GM13976 (cell line): ENCODE data around the gene KIFC1.

ENCODE experiments used
- DNase-seq: peaks from one replicate; pipeline ENCODE4 v3.0.0; 2012; ENCODE audit warnings: low spot score
- in situ Hi-C: fragments of 300-500 bp; cut with MboI; formaldehyde crosslinking; loops from one replicate; pipeline ENCODE4 v1.12.0; 2022; ENCODE audit warnings: low sequenced_read_pairs, mixed read lengths, inconsistent platforms; ENCODE audit not compliant: unreplicated experiment
- TF ChIP-seq, protein P1 (sequence below): IDR thresholded peaks from 2 replicates; pipeline ENCODE4 v1.5.1; 2012; ENCODE audit warnings: borderline replicate concordance, mild to moderate bottlenecking; ENCODE audit not compliant: insufficient read depth; ENCODE audit errors: extremely low read depth, missing control alignments, control extremely low read depth

The KIFC1 gene

GRCh38 chr6:33410050-33410710, 18.6 kb downstream of the KIFC1 start:
- TF ChIP-seq, protein P1, sequence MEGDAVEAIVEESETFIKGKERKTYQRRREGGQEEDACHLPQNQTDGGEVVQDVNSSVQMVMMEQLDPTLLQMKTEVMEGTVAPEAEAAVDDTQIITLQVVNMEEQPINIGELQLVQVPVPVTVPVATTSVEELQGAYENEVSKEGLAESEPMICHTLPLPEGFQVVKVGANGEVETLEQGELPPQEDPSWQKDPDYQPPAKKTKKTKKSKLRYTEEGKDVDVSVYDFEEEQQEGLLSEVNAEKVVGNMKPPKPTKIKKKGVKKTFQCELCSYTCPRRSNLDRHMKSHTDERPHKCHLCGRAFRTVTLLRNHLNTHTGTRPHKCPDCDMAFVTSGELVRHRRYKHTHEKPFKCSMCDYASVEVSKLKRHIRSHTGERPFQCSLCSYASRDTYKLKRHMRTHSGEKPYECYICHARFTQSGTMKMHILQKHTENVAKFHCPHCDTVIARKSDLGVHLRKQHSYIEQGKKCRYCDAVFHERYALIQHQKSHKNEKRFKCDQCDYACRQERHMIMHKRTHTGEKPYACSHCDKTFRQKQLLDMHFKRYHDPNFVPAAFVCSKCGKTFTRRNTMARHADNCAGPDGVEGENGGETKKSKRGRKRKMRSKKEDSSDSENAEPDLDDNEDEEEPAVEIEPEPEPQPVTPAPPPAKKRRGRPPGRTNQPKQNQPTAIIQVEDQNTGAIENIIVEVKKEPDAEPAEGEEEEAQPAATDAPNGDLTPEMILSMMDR = no peak
- peak; percentile 99 for DNase-seq
- in situ Hi-C loops = no loop called here

DNA sequence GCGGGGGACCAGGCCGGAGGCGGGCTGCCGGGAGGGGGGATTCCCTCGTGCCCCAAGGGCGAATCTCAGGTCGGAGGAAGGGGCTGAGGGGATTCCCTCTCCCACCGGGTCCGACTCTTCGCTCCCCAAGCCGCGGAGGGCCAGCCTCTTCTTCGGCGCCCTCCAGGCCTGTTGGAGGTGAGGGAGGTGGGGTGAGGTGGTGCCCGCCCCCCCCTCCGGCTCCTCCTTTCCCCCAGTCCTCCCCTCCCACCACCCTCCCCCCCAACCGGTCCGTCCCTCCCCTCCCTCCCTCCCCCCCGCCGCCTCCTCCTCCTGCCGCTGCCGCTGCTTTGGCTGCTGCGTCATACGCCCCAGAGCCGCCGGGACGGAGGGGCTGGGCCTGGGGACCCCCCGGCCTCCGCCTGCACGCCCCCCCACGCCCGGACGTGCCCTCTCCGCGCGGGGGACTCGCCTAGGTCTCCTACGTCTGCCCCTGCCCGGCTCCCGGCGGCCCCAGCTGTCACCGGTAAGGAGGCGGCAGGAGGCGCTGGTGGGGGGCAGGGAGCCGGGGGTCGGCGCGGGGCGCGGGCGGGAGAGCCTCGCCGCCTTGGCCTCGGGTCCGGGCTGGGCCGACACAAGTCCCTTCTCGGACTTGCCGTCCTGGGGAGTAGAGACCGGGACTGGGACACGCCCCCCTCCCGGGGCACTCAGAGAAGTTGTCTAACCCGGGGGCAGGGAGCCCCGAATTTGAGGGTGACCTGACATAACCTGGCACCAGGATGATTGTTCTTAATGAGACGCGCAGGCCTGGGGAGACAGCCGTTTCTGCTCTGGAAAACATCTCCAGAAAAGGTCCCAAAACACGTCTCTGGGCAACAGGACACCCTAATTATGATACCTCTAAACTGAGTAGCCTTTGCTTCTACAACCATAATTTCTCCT, 19.3 kb downstream of the KIFC1 start, which contains the start of gene PHF1:
TSS of gene PHF1 (plus strand) at position 304 of the 921 bp plus-strand sequence. CDS start 1,250 bp downstream, outside the sequence.
- DNase-seq = peak; percentile 89

GRCh38 chr6:33411632-33412005, 20.0 kb downstream of the KIFC1 start:
- DNase-seq = no peak
- in situ Hi-C loops = no loop called here
- TF ChIP-seq, protein P1 = no peak

More for the DNA sequence above, 19.3 kb downstream of the KIFC1 start, which contains the start of gene PHF1:
- TF ChIP-seq, protein P1 = no peak
- in situ Hi-C loops = no loop called here

DNA sequence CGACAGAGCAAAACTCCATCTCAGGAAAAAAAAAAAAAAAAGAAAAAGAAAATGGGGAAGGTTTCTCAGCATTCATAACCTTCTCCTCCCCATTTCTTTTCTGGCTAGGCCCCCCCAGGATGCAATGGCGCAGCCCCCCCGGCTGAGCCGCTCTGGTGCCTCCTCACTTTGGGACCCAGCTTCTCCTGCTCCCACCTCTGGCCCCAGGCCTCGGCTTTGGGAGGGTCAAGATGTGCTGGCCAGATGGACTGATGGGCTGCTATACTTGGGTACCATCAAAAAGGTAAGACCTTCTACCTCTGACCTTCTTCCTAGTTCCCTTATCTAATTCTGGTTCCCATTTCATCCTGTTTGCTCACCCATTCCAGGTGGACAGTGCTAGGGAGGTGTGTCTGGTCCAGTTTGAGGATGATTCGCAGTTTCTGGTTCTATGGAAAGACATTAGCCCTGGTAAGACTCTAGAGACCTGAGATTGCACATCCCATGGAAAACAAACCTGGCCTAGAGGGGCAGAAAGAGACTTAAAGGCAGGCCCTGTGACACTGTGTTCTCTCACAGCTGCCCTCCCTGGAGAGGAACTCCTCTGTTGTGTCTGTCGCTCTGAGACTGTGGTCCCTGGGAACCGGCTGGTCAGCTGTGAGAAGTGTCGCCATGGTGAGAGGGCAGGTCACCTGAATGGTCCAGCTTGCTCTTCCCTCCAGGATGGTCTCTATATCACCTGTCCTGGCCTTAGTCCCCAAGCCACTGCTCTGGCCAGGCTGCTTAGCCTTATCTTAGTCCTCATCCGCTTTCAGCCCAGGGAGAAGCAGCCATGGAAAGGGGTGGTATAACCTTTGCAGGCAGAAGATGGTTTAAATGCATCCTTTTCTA, 20.8 kb downstream of the KIFC1 start:
- TF ChIP-seq, protein P1 = no peak
- in situ Hi-C loops = no loop called here
- DNase-seq = no peak

- in situ Hi-C loops = no loop called here
- no peak for DNase-seq
- TF ChIP-seq, protein P1 = no peak
These were observed 21.9 kb downstream of the KIFC1 start for GRCh38 chr6:33413241-33414120.
